HUES6 (cell line): Measurements from ENCODE around the gene SPPL2A.

Experiments
- H3K27ac ChIP-seq: 2 replicates; pipeline ENCODE4 v1.7.0; 2013; ENCODE audit warnings: low read depth, mild to moderate bottlenecking, low read length, inconsistent platforms
- H3K27me3 ChIP-seq: 2 replicates; pipeline ENCODE4 v1.6.1; 2013; ENCODE audit warnings: low read length; ENCODE audit not compliant: control insufficient read depth, insufficient read depth
- H3K36me3 ChIP-seq: 2 replicates; pipeline ENCODE4 v1.6.1; 2013; ENCODE audit warnings: low read length; ENCODE audit not compliant: control insufficient read depth, insufficient read depth
- H3K4me1 ChIP-seq: 2 replicates; pipeline ENCODE4 v1.6.1; 2013; ENCODE audit warnings: low read length; ENCODE audit not compliant: control insufficient read depth, insufficient read depth
- H3K4me3 ChIP-seq: 2 replicates; pipeline ENCODE4 v1.5.1; 2013; ENCODE audit warnings: low read depth, low read length
- H3K9ac ChIP-seq: one replicate; pipeline ENCODE4 v1.6.1; 2013; ENCODE audit warnings: mild to moderate bottlenecking, low read length
- H3K9me3 ChIP-seq: 2 replicates; pipeline ENCODE4 v1.6.1; 2013; ENCODE audit warnings: low read depth, low read length; ENCODE audit not compliant: control insufficient read depth, insufficient read depth

Gene SPPL2A

DNA sequence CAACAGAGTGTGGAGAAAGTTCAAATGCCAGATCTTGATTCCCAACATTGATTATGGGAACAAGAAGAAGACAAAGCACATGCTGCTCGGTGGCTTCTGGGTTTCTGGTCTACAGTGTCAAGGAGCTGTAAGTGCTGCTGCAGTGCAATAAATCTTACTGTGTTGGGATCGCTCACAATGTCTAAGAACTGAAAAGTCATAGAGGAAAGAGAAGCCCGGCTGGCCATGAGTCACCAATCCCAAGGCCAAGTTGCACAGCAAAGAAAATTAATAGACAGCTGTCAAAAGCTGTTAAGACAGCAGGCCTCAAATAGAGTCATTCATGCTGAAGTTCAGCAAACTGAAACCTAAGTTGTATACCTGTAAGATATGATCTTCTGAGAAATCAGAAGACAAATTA is 33.2 kb upstream of the SPPL2A start:
- H3K9me3 ChIP-seq: no peaks in the 10 kb centered on the region
- no peaks in the 10 kb centered on the region for H3K36me3 ChIP-seq

DNA sequence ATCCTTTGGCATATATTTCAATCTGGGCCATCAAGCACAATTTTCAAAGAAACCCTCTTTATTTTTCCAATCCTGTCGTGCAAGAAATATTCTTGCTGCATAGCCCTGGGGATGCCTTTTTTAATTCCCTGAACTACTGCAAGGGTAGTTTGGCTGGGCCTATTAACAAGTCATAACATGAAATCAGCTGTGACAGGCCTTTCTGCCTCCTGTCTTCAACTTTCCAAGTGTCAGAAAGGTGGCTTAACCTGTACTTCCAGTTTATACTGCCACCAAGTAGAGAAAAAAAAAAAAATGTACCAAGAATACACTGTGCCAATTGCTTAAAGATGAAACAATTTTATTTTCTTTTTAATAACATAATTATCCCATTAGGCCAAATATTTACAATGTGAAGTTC is 32.4 kb upstream of the SPPL2A start:
- no peak overlapping the region for H3K9ac ChIP-seq
- no peaks in the 10 kb centered on the region for H3K36me3 ChIP-seq
- H3K9me3 ChIP-seq: no peaks in the 10 kb centered on the region
- no peaks in the 10 kb centered on the region for H3K4me1 ChIP-seq
- H3K4me3 ChIP-seq: no peak overlapping the region
- H3K27me3 ChIP-seq: no peaks in the 10 kb centered on the region
- H3K27ac ChIP-seq: no peak overlapping the region

More for the DNA sequence above, 33.2 kb upstream of the SPPL2A start:
- H3K27me3 ChIP-seq: no peaks in the 10 kb centered on the region
- H3K9ac ChIP-seq: no peak overlapping the region
- no peak overlapping the region for H3K4me3 ChIP-seq
- no peak overlapping the region for H3K27ac ChIP-seq
- H3K4me1 ChIP-seq: no peaks in the 10 kb centered on the region

DNA sequence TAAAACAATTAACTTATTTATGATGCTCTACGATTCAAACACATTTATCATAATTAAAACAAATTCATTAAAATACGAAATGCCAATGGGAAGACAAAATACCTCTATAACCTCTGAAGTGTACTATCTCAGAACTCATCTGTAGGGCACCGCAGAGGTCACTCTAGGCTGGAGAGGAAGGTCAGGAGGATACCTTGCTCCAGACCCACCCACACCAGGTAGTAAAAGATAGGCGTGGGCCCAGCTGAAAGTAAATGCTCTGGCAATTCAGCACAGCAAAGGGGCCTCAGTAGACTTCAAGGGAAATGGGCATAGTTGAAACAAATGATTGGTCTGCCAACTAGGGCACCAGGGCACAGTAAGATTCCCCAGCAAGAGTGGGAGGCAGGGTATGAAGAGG is 26.0 kb upstream of the SPPL2A start:
- no peak overlapping the region; the same call in 1 of the 2 replicates for H3K27ac ChIP-seq
- H3K27me3 ChIP-seq: no peaks in the 10 kb centered on the region
- H3K4me1 ChIP-seq: peaks cover 12% of the 10 kb centered on the region
- H3K4me3 ChIP-seq: no peak overlapping the region
- no peaks in the 10 kb centered on the region for H3K9me3 ChIP-seq
- no peaks in the 10 kb centered on the region for H3K36me3 ChIP-seq
- H3K9ac ChIP-seq: no peak overlapping the region

DNA sequence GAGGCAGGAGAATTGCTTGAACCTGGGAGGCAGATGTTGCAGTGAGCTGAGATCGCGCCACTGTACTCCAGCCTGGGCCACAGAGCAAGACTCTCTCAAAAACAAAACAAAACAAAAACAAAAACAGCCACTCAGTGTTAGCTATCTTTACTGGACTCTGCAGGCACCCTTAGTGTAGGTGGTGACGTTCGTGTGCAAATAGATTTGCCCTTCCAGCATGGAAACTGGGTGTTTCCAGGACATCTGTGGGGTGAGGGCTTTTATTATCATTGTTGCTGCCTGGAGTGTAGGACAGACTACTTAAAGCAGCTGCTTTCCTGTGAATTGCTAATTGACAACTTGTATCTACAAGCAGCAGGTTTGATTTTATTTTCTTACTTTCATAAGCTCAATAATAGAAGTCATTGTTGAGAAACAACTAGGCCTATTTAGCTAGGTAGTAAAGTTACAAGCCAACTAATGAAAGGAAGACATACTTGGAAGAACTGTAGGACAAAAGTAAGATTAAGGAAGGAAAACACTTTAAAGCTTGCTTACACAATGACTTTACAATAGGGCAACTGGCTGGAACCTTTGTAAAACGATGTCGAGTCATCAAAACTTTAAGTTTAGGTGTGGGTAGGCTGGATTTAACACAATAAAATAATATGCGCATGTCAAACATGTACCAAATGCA is 25.4 kb upstream of the SPPL2A start:
- Histone ChIP-seq H3K9me3 (no peaks in the 10 kb centered on the region), H3K36me3 (no peaks in the 10 kb centered on the region), H3K4me1 (peaks cover 12% of the 10 kb centered on the region), H3K4me3 (no peak overlapping the region), H3K27ac (no peak overlapping the region), H3K27me3 (no peaks in the 10 kb centered on the region), H3K9ac (no peak overlapping the region)

DNA sequence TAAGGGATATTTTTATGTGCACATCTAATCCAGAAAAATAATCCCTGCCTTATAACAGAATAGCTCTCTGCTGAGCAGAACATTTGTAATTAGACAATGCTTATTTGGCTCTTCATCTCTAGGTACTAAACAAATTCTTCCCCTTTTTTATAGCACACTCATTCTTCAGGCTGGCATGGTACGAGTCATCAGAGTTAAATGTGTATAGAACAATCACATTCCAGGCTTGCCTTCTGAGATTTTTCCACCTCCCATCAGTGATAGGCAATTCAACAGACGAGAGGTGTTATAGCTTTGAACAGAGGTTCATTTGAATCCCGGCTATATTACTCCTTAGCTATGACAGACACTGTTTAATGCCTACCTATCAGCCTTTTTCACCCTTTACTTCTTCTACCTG is 21.4 kb upstream of the SPPL2A start:
- H3K27me3 ChIP-seq: no peaks in the 10 kb centered on the region
- H3K9me3 ChIP-seq: no peaks in the 10 kb centered on the region
- peaks cover 12% of the 10 kb centered on the region for H3K4me1 ChIP-seq
- H3K9ac ChIP-seq: no peak overlapping the region
- H3K27ac ChIP-seq: no peak overlapping the region
- H3K4me3 ChIP-seq: no peak overlapping the region
- no peaks in the 10 kb centered on the region for H3K36me3 ChIP-seq

DNA sequence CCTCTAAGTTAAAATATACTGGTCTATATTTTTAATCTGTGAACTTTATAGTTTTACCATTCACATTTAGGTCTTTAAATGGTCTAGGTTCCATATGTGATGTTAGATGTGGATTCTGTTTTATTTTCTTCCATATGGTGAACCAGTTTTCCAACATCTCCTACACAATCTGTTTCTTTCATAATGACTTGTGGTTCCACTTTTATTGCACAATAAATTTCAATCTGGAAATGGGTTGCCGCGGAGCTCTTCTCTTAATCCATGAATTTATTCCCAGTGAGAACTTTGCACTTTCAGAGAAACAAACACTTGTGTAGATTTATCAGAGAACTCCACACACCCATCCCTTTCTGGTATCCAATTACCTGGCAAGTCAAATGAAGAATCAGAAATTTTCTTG is 20.9 kb upstream of the SPPL2A start:
- Histone ChIP-seq H3K4me1 (peaks cover 8% of the 10 kb centered on the region), H3K36me3 (no peaks in the 10 kb centered on the region), H3K27me3 (no peaks in the 10 kb centered on the region), H3K27ac (no peak overlapping the region), H3K9me3 (no peaks in the 10 kb centered on the region), H3K4me3 (no peak overlapping the region), H3K9ac (no peak overlapping the region)

DNA sequence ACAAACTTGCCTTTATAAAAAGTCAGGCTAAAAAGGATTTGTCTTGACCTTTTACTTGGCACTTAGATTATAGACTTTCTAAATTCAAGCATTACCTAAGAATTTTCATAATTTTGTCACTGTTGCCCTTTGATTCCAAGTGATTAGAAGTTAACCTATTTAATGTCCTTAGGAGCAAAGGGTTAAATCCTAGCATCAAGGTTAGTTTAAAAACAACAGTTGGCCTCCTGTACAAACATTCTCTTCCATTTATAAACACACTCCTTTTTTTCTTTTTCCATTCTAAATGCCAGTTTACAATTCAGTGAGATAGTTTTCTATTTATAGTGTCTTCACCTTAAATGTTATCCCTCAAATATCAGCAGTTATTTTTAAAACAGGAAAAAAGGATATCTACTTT is 18.4 kb upstream of the SPPL2A start:
- Histone ChIP-seq H3K4me3 (no peak overlapping the region), H3K9me3 (no peaks in the 10 kb centered on the region), H3K9ac (no peak overlapping the region), H3K4me1 (no peaks in the 10 kb centered on the region), H3K36me3 (no peaks in the 10 kb centered on the region), H3K27ac (no peak overlapping the region), H3K27me3 (no peaks in the 10 kb centered on the region)

DNA sequence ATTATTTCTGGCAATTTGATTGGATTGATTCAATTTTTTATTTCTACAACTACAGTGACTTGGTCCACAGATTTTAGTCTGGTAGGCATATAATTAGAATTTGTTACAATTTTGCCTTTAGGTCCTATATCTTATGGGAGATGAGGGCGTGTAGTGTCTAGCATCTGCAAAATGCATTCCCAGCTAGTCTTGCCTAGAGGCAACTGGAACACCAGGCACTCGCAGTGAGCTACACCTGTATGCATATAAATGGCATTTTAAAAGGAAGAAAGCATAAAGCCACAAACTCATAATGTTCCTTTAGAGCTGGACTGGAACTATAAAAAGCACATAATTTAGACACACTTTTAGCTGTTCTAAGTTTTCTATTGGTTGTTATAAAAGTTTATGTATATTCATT is 17.9 kb upstream of the SPPL2A start:
- Histone ChIP-seq H3K4me3 (no peak overlapping the region), H3K27me3 (no peaks in the 10 kb centered on the region), H3K9me3 (no peaks in the 10 kb centered on the region), H3K36me3 (no peaks in the 10 kb centered on the region), H3K4me1 (no peaks in the 10 kb centered on the region), H3K9ac (no peak overlapping the region), H3K27ac (no peak overlapping the region)

DNA sequence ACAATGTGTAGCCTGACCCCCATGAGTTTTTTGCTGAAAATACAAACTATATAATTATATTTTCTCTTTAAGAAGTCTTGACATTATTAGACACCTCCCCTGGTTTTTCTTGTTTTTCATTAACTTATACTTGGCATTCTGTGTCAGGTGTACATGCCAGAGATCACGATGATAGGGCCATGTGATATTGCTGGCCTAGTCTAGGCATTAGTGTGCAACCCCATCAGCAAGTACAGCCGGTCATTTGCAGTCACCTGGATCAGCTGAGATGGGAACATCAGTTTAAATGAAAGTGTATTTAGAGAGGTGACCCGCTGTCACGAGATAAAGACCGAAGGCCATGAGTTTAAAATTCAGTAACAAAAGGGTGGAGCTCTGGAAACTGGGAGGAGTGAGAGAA is 12.6 kb upstream of the SPPL2A start:
- H3K27me3 ChIP-seq: no peaks in the 10 kb centered on the region
- H3K4me1 ChIP-seq: no peaks in the 10 kb centered on the region
- no peaks in the 10 kb centered on the region for H3K9me3 ChIP-seq
- H3K36me3 ChIP-seq: no peaks in the 10 kb centered on the region
- H3K4me3 ChIP-seq: no peak overlapping the region
- H3K27ac ChIP-seq: no peak overlapping the region
- no peak overlapping the region for H3K9ac ChIP-seq

DNA sequence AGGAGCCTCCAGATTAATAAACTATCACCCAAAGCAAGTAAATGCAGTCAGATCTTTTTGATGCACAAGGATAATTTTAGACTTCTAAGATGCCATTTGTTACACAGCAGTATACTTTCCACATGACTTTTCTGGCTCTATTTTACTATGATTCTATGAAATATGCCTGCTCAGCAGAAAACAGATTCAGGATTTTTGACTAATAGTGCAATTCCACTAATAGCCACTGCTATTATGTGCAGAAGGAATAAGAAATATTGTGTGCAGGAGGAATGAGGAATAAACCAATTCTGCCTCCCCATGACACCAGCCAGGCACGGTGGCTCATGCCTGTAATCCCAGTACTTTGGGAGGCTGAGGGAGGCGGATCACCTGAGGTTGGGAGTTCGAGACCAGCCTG is 11.5 kb upstream of the SPPL2A start:
- Histone ChIP-seq H3K9ac (no peak overlapping the region), H3K36me3 (no peaks in the 10 kb centered on the region), H3K27ac (no peak overlapping the region), H3K4me3 (no peak overlapping the region), H3K9me3 (no peaks in the 10 kb centered on the region), H3K27me3 (no peaks in the 10 kb centered on the region), H3K4me1 (no peaks in the 10 kb centered on the region)

DNA sequence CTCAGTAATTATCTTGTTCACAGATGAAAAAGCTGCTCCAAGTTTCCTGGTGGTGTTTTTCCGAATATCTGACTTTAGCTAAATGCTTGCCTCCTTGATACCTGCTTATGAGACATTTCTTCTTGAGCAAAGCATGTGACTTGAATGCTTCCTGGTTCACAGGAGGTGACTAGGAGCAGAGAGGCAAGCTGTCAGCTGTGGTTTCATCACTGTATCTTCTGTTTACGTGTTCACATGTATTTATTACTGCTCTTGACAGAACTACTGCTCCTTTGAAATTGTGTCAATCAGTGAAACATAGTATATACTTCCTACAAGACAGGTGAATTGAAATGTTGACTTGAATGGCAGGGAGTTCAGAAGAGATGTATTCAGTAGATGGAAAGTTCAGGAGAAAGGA is 8.9 kb upstream of the SPPL2A start:
- Histone ChIP-seq H3K9me3 (no peaks in the 10 kb centered on the region), H3K9ac (no peak overlapping the region), H3K36me3 (no peaks in the 10 kb centered on the region), H3K27me3 (no peaks in the 10 kb centered on the region), H3K4me3 (no peak overlapping the region), H3K4me1 (no peaks in the 10 kb centered on the region), H3K27ac (no peak overlapping the region)

DNA sequence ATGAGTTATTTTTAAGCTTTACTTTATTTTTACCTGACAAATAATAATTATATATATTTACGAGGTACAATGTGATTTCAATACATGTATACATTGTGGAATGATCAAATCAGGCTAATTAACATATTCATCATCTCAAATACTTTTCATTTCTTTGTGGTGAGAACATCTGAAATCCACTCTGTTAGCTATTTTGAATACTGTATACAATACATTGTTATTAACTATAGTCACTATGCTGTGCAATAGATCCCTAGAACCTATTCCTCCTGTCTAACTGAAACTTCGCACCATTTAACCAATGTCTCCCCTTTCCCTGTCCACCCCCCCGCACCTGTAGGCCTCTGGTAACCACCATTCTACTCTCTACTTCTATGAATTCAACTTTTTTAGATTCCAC is 7.9 kb upstream of the SPPL2A start:
- H3K27ac ChIP-seq: no peak overlapping the region
- H3K4me1 ChIP-seq: no peaks in the 10 kb centered on the region
- H3K36me3 ChIP-seq: no peaks in the 10 kb centered on the region
- no peaks in the 10 kb centered on the region for H3K27me3 ChIP-seq
- no peak overlapping the region for H3K9ac ChIP-seq
- no peaks in the 10 kb centered on the region for H3K9me3 ChIP-seq
- H3K4me3 ChIP-seq: no peak overlapping the region
